ENCODE data around the gene FAAH.

The FAAH gene

GRCh38 chr1:46451948-46452930 lies 58.1 kb downstream of the FAAH start:
- DNase-seq (ENCODE audit: low spot score), result no peak

- no peak for DNase-seq (ENCODE audit: low spot score)
Measured at GRCh38 chr1:46452931-46453325, 58.8 kb downstream of the FAAH start.

DNA sequence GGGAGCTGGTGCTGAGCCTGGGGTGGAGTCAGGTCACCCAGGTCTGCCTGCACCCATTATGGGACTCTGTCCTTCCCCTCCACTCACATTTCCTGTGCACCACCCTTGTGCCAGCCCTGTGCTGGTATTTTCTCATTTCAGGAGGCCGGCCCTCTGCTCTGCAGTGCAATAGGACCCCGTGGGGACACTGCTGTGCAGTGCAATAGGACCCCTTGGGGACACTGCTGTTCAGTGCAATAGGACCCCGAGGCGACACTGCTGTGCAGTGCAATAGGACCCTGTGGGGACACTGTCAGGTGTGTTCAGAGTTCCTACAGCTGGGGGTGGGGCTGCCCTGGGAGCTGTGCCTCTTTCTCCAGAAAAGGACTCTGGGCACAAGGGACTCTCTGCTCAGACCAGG lies 59.3 kb downstream of the FAAH start:
- no peak for DNase-seq (ENCODE audit: low spot score)

DNA sequence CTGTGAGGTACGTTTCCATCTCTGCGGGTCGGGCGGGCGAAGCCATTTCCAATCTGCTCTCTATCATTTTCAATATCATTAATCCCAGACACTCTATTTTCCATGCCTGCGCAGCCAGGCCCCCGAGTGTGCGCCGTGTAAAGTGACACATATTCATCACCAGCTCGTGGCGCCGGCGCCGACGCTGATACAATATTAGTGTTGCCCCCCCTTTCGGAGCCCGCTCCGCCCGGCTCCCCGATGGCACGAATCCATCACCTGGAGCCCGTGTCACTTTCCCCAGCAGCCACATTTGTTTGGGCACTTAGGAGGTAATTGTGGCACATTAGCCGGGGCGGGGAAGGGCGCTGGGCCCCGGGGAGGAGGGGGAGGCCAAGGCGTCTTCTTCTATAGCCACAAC lies 61.8 kb downstream of the FAAH start:
- DNase-seq (ENCODE audit: low spot score), result no peak

DNA sequence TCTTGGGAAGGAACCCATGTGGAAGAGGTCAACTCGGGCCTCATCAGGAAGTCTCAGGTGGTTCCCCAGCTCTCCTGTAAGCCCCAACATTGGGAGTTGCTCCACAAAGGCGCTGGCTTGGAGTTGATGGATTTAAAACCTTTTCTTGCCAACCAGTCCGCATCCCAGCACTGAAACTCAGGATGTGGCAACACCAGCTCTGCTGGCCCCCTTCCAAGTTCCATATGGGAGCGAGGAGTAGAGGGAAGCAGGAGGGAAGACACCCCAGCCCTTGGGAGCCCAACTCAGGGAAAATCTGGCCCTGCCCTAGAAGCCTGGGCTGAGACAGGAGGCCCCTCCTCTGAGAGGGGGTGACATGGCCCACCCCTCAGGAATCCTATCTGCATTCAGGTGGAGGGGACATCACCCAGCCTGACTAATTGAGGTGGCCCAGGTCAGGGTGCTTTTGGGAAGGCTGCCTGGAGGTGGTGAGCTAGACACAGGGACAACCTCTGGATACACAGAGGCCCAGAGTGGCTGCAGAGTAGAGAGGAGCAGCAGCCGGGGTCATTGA lies 62.4 kb downstream of the FAAH start:
- DNase-seq (ENCODE audit: low spot score), result no peak

DNA sequence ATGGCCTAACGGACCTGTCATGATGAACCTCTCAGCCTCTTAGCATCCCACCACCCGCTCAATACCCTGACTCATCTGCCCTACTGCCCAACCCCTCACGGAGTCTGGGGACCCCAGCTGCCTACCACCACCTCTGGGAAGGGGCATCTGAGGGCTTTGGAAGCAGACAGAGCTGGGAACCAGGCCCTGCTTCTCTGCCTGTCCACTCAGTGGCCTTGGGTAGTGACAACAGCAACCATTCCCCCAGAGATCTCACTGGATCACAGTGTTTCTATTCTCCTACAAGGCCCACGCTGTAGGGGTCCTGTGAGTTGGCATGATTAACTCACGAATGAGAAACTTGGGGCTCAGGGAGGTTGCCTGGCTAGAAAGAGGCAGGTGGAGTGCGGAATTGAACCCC lies 63.1 kb downstream of the FAAH start:
- no peak for DNase-seq (ENCODE audit: low spot score)

DNA sequence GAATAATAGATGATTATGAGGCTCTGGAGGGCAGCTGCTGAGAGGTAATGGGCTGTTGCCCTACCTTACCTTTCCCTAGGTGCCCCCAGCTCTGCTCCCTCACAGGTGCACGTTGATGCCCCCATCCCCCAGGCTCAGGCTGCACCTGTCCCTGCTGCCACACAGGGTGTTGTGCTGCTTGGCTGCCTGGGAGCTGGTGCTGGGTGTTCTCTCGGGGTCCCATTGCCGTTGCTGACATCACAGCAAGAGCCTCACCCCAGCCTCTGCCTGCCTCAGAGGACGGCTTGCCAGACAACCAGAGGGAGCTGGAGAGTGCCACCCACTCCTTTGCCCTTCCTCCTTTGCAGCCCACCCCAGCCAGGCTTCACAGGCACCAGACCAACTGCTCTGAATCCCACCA lies 64.1 kb downstream of the FAAH start:
- DNase-seq (ENCODE audit: low spot score), result no peak

DNA sequence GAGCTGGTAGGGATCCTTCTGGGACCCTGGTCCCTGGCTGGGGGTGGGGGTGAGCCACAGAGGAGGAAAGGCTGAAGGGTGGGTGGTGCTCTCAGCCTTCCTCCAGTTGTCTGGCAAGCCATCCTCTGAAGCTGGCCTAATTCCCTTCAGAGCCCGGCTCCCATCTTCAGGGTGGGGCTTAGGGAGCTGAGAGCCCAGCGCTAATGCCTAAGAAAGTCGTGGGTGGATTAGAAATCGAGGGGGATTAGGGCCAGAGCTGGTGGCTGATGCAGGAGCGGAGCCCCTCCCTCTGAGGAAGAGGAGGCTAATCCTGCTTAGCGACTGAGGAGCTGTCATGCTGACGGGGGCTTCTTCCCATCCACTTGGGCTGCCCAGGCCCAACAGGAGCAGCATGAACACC lies 64.7 kb downstream of the FAAH start:
- DNase-seq (ENCODE audit: low spot score), result no peak

DNA sequence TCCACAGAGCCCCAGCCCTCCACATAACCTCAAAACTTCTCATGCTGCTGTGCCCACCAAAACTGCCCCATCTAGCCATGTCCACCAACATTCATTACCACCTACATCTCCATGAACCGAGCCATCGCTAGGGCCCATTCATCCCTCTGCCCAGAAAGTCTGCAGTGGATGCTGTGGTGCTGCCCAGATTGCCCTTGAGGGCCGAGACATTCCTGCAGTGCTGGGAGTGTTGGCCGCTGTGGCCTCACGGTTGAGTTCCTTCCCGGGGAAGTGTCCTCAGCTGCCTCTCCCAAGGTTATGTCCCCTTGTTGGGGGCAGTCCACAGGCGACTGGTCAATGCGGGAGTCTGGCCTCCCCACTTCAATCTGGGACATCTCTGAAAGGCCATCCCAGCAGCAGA lies 65.2 kb downstream of the FAAH start:
- no peak for DNase-seq (ENCODE audit: low spot score)

DNA sequence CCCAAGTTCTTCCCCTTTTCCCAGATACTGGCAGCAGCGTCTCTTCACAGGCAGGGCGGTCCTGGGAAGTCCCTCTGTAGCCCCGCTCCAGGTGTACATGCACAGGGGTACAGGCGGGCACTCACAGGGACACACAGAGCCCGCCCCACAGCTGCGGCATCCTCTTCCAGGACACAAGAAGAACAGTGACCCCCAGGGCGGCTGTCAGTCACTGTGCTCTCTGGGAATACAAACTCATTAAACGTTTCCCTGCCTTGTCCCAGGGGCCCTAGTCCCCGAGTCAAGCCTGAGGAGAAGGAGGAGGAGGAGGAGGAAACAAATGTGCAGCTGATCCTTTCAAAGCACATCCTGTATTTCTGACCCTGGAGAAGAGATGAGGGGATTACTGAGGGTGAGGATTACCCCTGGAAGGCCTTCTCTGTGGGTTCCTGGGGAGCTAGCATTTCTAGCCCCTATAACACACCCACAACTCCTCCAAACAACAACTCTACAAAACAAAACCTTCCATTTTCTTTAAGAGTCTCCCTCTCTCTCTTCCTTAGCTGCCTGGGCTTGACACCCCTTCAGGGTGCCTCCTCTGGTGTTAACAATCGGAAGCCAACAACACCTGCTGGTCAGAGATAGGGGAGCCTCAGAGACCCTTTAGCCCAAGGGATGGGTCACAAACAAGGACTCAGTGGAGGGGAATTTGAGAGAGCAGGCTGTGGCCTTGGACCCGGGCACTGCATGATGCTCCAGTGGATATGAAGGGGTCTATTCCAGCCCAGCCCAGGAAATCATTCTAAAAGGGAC lies 67.1 kb downstream of the FAAH start:
- DNase-seq (ENCODE audit: low spot score), result no peak

DNA sequence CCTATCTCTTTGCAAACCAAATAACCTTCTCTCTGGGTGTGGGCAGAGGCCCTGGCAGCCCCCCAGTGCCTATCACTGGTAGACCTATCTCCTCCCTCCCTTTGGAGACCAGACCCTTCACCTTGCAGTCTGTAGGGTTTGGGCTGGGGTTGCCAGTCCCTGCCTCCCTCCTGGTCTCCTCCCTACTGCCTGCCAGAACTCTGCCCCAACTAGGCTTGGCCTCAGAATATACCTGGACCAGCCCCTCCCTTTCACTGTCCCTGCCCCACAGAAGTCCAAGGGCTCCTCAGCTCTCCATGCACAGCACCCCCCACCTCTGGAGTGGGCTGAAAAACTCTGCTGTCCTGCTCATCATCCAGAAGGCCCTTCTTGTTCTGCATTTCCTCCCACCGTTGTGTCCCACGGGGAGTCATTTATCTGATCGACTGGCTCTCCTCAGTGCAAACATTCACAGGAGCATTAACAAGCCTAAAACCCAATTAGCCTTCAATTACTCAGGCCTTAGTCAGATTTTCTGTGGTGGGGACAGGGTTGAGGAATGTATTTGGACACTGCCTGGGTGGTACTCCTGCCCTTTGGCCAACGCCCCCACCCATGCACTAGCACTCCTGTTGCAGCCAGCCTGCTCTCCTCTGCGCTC lies 67.8 kb downstream of the FAAH start:
- DNase-seq (ENCODE audit: low spot score), result no peak

Data from GM03348 (cell line).